GM18868 (cell line): Measurements from ENCODE around the gene DNASE1L2.
"Not testable (repeated sequence)": the region's sequence is repeated elsewhere in the genome, so short reads cannot be mapped to it uniquely, and the experiment has no call there.

Experiments
- ATAC-seq: cut with Tn5 transposase; IDR thresholded peaks from one replicate; pipeline ENCODE4 v1.9.1; 2021; ENCODE audit warnings: mild to moderate bottlenecking, moderate library complexity; ENCODE audit not compliant: unreplicated experiment

The DNASE1L2 gene

GRCh38 chr16:2203119-2203688, 33.0 kb upstream of the DNASE1L2 start:
- ATAC-seq, result not testable (repeated sequence)

GRCh38 chr16:2204416-2205103, 31.7 kb upstream of the DNASE1L2 start:
- ATAC-seq, result no peak

- peak; percentile 77 for ATAC-seq
Measured at GRCh38 chr16:2205104-2205966, 30.9 kb upstream of the DNASE1L2 start, which contains the start of gene MLST8. Gene MLST8, plus strand, starts transcription at chr16:2205454. Its CDS starts 632 bp downstream, at chr16:2206086.

- peak; percentile 13 for ATAC-seq
Measured at GRCh38 chr16:2205967-2206313, 30.3 kb upstream of the DNASE1L2 start.

- no peak for ATAC-seq
Measured at GRCh38 chr16:2206420-2206779, 29.8 kb upstream of the DNASE1L2 start.

GRCh38 chr16:2206780-2207433, 29.3 kb upstream of the DNASE1L2 start:
- no peak for ATAC-seq

- ATAC-seq, result no peak
Measured at GRCh38 chr16:2207872-2208271, 28.4 kb upstream of the DNASE1L2 start.

- ATAC-seq, result no peak
Measured at GRCh38 chr16:2208308-2208707, 27.9 kb upstream of the DNASE1L2 start.

- ATAC-seq, result no peak
Measured at GRCh38 chr16:2208772-2209171, 27.5 kb upstream of the DNASE1L2 start.

GRCh38 chr16:2209258-2210008, 26.8 kb upstream of the DNASE1L2 start:
- no peak for ATAC-seq

GRCh38 chr16:2210009-2210332, 26.3 kb upstream of the DNASE1L2 start:
- no peak for ATAC-seq

GRCh38 chr16:2210386-2211365, 25.6 kb upstream of the DNASE1L2 start, which contains the start of gene BRICD5:
Gene BRICD5, minus strand, starts transcription at chr16:2210863. Its CDS starts 30 bp downstream, at chr16:2210833.
- no peak for ATAC-seq

GRCh38 chr16:2211923-2212347, 24.3 kb upstream of the DNASE1L2 start:
- no peak for ATAC-seq

- no peak for ATAC-seq
Measured at GRCh38 chr16:2212362-2213324, 23.6 kb upstream of the DNASE1L2 start.

- ATAC-seq, result peak; percentile 11
Measured at GRCh38 chr16:2213817-2214718, 22.2 kb upstream of the DNASE1L2 start.

GRCh38 chr16:2214719-2214968, 21.6 kb upstream of the DNASE1L2 start, which contains the start of gene PGP:
Gene PGP, minus strand, starts transcription at chr16:2214840. Its CDS starts 63 bp downstream, at chr16:2214777.
- ATAC-seq, result peak; percentile 81

- no peak for ATAC-seq
Measured at GRCh38 chr16:2216330-2216729, 19.9 kb upstream of the DNASE1L2 start.
